ENCODE measurements around the gene PTPN18.
A peak's percentile ranks its signal among the peaks of the same experiment; 100 is the strongest.

The PTPN18 gene

DNA sequence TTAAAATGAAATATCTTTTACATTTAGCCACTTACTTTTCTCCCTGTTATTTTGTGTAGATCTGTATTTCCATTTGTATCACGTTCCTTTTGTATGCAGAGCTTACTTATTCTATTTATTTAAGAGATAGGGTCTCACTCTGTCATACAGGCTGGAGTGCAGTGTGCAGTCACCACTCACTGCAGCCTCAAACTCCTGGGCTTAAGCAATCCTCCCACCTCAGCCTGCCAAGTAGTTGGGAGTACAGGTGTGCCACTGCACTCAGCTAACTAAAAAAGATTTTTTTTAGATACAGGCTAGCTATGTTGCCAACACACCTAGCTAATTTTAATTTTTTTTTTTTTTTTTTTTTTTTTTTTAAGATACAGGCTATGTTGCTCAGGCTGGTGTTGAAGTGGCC is 10.9 kb downstream of the PTPN18 start:
- H3K4me3 ChIP-seq (ENCODE audit: low read depth, low read length) = no peak overlapping the region
- TF ChIP-seq CTCF (IDR thresholded peaks at IDR 0.05; ENCODE audit: low read depth, low read length, missing control alignments) = no peak
- no peak for DNase-seq (ENCODE audit: low read depth)

- TF ChIP-seq CTCF (IDR thresholded peaks at IDR 0.05; ENCODE audit: low read depth, low read length, missing control alignments) = no peak
- DNase-seq (ENCODE audit: low read depth) = no peak
- H3K4me3 ChIP-seq (ENCODE audit: low read depth, low read length) = no peak overlapping the region
These were observed 12.9 kb downstream of the PTPN18 start for GRCh38 chr2:130368786-130369185.

DNA sequence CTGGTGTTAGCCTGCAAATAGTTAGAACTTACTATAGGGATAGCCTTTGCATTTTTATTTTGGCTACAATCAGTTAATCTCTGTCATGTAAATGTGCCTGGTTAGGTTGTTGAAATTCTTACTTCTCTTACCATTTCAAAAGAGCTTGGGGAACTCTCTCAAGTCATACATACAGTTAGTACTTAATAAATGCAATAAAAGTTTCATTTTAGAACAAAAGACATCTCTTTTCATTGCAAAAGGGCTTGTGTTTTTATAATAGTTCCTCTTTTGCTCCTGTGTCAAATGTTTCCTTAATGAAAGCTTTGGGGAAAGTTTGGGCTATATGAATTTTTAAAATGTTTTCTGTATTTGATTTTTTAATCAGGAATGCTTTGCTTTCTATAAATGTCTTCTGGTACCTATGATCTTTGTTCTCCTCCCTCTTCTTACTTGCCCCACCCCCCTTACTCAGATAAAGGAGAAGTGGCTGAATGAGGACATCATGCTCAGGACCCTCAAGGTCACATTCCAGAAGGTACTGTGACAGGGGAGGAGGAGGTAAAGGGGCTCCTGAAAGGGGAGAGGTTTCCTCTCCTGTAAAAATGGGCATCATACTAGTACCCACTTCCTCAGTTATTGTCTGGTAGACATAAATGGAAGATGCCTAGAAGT is 13.6 kb downstream of the PTPN18 start:
- H3K4me3 ChIP-seq (ENCODE audit: low read depth, low read length) = no peak overlapping the region
- DNase-seq (ENCODE audit: low read depth) = no peak
- no peak for TF ChIP-seq CTCF (IDR thresholded peaks at IDR 0.05; ENCODE audit: low read depth, low read length, missing control alignments)

DNA sequence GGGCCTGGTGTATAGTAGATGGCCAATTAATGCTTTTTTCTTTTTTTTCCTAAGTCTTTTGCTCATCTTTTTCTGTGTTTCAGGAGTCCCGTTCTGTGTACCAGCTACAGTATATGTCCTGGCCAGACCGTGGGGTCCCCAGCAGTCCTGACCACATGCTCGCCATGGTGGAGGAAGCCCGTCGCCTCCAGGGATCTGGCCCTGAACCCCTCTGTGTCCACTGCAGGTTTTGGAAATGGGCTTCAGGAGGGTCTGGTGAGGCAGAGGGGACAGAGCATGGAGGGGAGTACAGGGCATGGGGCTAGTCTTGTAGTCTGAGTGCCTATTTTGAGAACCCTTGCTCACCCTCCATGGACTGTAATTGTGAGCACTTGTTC is 14.1 kb downstream of the PTPN18 start:
- TF ChIP-seq CTCF (IDR thresholded peaks at IDR 0.05; ENCODE audit: low read depth, low read length, missing control alignments) = no peak
- DNase-seq (ENCODE audit: low read depth) = no peak
- H3K4me3 ChIP-seq (ENCODE audit: low read depth, low read length) = no peak overlapping the region

GRCh38 chr2:130370490-130370889 is 14.6 kb downstream of the PTPN18 start:
- DNase-seq (ENCODE audit: low read depth) = no peak
- no peak for TF ChIP-seq CTCF (IDR thresholded peaks at IDR 0.05; ENCODE audit: low read depth, low read length, missing control alignments)
- H3K4me3 ChIP-seq (ENCODE audit: low read depth, low read length) = no peak overlapping the region; the same call in 1 of the 2 replicates

DNA sequence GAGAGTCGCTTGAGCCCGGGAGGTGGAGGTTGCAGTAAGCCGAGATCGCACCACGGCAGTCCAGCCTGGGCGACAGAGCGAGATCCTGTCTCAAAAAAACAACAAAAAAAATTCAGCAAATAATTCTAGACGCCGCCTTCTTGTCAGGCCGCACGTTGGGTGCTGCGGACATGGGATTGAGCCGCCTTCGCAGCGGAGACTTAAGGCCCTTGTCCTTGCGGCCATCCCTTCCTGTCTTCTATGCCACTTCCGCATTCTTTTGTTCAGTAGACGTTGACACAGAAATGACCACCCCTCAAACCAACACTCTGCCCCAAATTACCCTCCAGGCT is 15.8 kb downstream of the PTPN18 start:
- peak; percentile 59 for DNase-seq (ENCODE audit: low read depth)
- no peak for TF ChIP-seq CTCF (IDR thresholded peaks at IDR 0.05; ENCODE audit: low read depth, low read length, missing control alignments)
- peak overlapping the region; percentile 93 for H3K4me3 ChIP-seq (ENCODE audit: low read depth, low read length)

DNA sequence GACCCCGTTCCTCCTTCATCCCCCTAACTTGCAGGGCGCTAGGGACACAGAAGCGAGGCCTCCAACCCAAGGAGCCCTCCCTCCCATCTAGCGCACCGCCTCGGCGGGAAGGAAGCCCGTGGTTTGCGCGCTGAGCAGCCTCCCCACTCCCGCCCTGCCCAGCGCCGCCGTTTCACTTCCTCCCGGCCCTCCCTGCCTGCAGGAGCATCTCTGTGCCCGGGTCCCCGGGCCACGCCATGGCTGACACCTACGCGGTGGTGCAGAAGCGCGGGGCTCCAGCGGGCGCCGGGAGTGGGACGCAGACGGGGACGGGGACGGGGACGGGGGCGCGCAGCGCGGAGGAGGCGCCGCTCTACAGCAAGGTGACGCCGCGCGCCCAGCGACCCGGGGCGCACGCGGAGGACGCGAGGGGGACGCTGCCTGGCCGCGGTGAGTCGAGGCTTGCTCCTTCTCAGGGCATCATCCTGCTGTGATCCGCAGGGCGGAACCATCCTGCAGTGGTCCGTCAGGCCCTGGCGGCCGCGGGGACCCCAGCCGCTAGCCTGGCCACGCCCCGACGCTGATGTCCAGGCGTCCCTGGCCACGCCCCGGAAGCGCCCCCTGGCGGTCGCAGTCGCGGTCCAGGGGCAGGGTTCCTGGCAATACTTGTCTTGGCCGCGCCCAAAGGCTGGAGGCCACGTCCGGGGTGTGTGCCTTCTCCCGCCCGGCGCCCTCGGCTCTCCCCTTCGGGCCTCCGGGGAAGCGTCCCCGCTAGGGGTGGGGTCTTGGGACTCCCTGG is 16.4 kb downstream of the PTPN18 start:
- H3K4me3 ChIP-seq (ENCODE audit: low read depth, low read length) = peak overlapping the region; percentile 93
- peak; percentile 48 for DNase-seq (ENCODE audit: low read depth)
- peak; percentile 81 for TF ChIP-seq CTCF (IDR thresholded peaks at IDR 0.05; ENCODE audit: low read depth, low read length, missing control alignments)

Measured in GM12864 (cell line).